ENCODE results near the gene LAMA3.

- no peak for TF ChIP-seq EP300 (IDR thresholded peaks at IDR 0.05)
- no peak for TF ChIP-seq CTCF (IDR thresholded peaks at IDR 0.05)
- TF ChIP-seq POLR2A (IDR thresholded peaks at IDR 0.05) = no peak
These were observed 175.4 kb downstream of the LAMA3 start for GRCh38 chr18:23864624-23865023.
